NCI-H2196 (cell line): ENCODE results near the gene TMEM272.

Experiments used
- DNase-seq: peaks from one replicate; lab custom pipeline; 2025; ENCODE audit not compliant: unreplicated experiment; lab: John Stamatoyannopoulos, UW

Gene TMEM272

GRCh38 chr13:51763486-51763885, 81.5 kb downstream of the TMEM272 start:
- DNase-seq: no peak
